IMR-90 (cell line): ENCODE measurements around the gene NR1H2. TPM values are rescaled to one million over a fixed set of nuclear protein-coding genes. Genes with fewer than 3 reads are reported as not detected.

Experiments used
- ATAC-seq: fragments of 200-7000 bp; cut with Tn5 transposase; 2 replicates; pipeline ENCODE4 v1.9.1; 2020; ENCODE audit warnings: low read depth, mild to moderate bottlenecking, moderate library complexity
- BruUV-seq: library from RNA; stranded (reverse); fragments of 400-500 nt; replicated peaks from 2 replicates; lab custom pipeline; 2021; lab: Mats Ljungman, UMichigan
- CTCF ChIA-PET: fragments of 300-600 bp; formaldehyde crosslinking; extraction: SDS; loops from one replicate; lab custom pipeline; 2021; ENCODE audit warnings: antibody characterized with exemption; lab: Yijun Ruan, JAX
- POLR2A ChIA-PET: fragments of 300-600 bp; sonication (Branson Sonifier 250); formaldehyde crosslinking; loops from one replicate; lab custom pipeline; 2022; ENCODE audit warnings: antibody characterized with exemption; ENCODE audit not compliant: unreplicated experiment; lab: Charles Lee
- DNase-seq: peaks from one replicate; pipeline ENCODE4 v3.0.0; 2013
- H2AFZ ChIP-seq: replicated peaks from 2 replicates; pipeline ENCODE3; 2013; ENCODE audit warnings: low read length, mild to moderate bottlenecking; ENCODE audit not compliant: poor library complexity
- H2AK5ac ChIP-seq: 2 replicates; pipeline ENCODE4 v1.6.1; 2013; ENCODE audit warnings: low read depth, low read length, inconsistent platforms
- H2AK9ac ChIP-seq: replicated peaks from 2 replicates; pipeline ENCODE3; 2013; ENCODE audit warnings: mild to moderate bottlenecking, low read depth, low read length, moderate library complexity; ENCODE audit not compliant: poor library complexity
- H2BK120ac ChIP-seq: 2 replicates; pipeline ENCODE4 v1.6.1; 2013; ENCODE audit warnings: low read depth, low read length, inconsistent platforms
- H2BK15ac ChIP-seq: 3 replicates; pipeline ENCODE4 v1.6.1; 2013; ENCODE audit warnings: low read depth, low read length, inconsistent platforms
- H2BK20ac ChIP-seq: 2 replicates; pipeline ENCODE4 v1.6.1; 2013; ENCODE audit warnings: low read depth, mild to moderate bottlenecking, inconsistent platforms, low read length, moderate library complexity
- H2BK5ac ChIP-seq: 2 replicates; pipeline ENCODE4 v1.6.1; 2013; ENCODE audit warnings: mild to moderate bottlenecking, low read depth, low read length, inconsistent platforms; ENCODE audit not compliant: poor library complexity, severe bottlenecking
- H3K14ac ChIP-seq: replicated peaks from 2 replicates; pipeline ENCODE4 v1.6.1; 2013; ENCODE audit warnings: low read depth, low read length, inconsistent platforms
- H3K18ac ChIP-seq: 2 replicates; pipeline ENCODE4 v1.6.1; 2013; ENCODE audit warnings: low read depth, low read length, control low read depth
- H3K23ac ChIP-seq: 2 replicates; pipeline ENCODE4 v1.6.1; 2013; ENCODE audit warnings: low read depth, low read length, inconsistent platforms
- H3K27ac ChIP-seq: 2 replicates; pipeline ENCODE4 v1.5.1; 2013; ENCODE audit warnings: mild to moderate bottlenecking, control low read depth, low read length; ENCODE audit not compliant: insufficient read depth
- H3K27me3 ChIP-seq: 2 replicates; pipeline ENCODE4 v1.6.1; 2013; ENCODE audit warnings: low read length; ENCODE audit not compliant: control insufficient read depth, insufficient read depth
- H3K36me3 ChIP-seq: 2 replicates; pipeline ENCODE4 v1.6.1; 2013; ENCODE audit warnings: low read length, mixed read lengths; ENCODE audit not compliant: control insufficient read depth, insufficient read depth
- H3K4ac ChIP-seq: 2 replicates; pipeline ENCODE4 v1.6.1; 2013; ENCODE audit warnings: low read depth, low read length, inconsistent platforms
- H3K4me1 ChIP-seq: 2 replicates; pipeline ENCODE4 v1.6.1; 2013; ENCODE audit warnings: low read length, mixed read lengths; ENCODE audit not compliant: control insufficient read depth, insufficient read depth
- H3K4me2 ChIP-seq: 2 replicates; pipeline ENCODE4 v1.6.1; 2013; ENCODE audit warnings: low read depth, mild to moderate bottlenecking, control low read depth, low read length, moderate library complexity
- H3K4me3 ChIP-seq: 2 replicates; pipeline ENCODE4 v1.5.1; 2013; ENCODE audit warnings: low read depth, mild to moderate bottlenecking, control low read depth, low read length, moderate library complexity; ENCODE audit not compliant: insufficient read depth
- H3K56ac ChIP-seq: 2 replicates; pipeline ENCODE4 v1.6.1; 2013; ENCODE audit warnings: low read length, inconsistent platforms; ENCODE audit not compliant: insufficient read depth; ENCODE audit errors: extremely low read depth
- H3K79me1 ChIP-seq, 2 experiments: 2 replicates each; pipeline ENCODE4 v1.6.1; 2013; ENCODE audit warnings: low read length in 2 of 2, inconsistent platforms in 1 of 2, low read depth in 1 of 2
- H3K9ac ChIP-seq: 2 replicates; pipeline ENCODE4 v1.6.1; 2013; ENCODE audit warnings: low read depth, low read length, control low read depth
- H3K9me1 ChIP-seq: 2 replicates; pipeline ENCODE4 v1.6.1; 2013; ENCODE audit warnings: low read length, inconsistent platforms; ENCODE audit not compliant: insufficient read depth
- H3K9me3 ChIP-seq: 2 replicates; pipeline ENCODE4 v1.6.1; 2013; ENCODE audit warnings: low read length; ENCODE audit not compliant: control insufficient read depth, insufficient read depth
- H4K20me1 ChIP-seq: 2 replicates; pipeline ENCODE4 v1.6.1; 2013; ENCODE audit warnings: low read length, inconsistent platforms; ENCODE audit not compliant: insufficient read depth
- H4K5ac ChIP-seq: 2 replicates; pipeline ENCODE4 v1.6.1; 2013; ENCODE audit warnings: mild to moderate bottlenecking, low read depth, low read length, control low read depth
- H4K8ac ChIP-seq, 2 experiments: 2 replicates each; pipeline ENCODE4 v1.6.1; 2013; ENCODE audit warnings: low read depth in 2 of 2, low read length in 2 of 2, control low read depth in 1 of 2, inconsistent platforms in 1 of 2
- H4K91ac ChIP-seq: 2 replicates; pipeline ENCODE4 v1.6.1; 2013; ENCODE audit warnings: low read depth, low read length, inconsistent platforms; ENCODE audit not compliant: insufficient read depth
- CEBPB ChIP-seq: IDR thresholded peaks from 2 replicates; pipeline ENCODE4 v1.6.1; 2012; ENCODE audit warnings: low read depth, low read length, improper control_type of control experiment
- CHD1 ChIP-seq: IDR thresholded peaks from 2 replicates; pipeline ENCODE4 v1.6.1; 2012; ENCODE audit warnings: low read depth, low read length, improper control_type of control experiment
- MXI1 ChIP-seq: IDR thresholded peaks from 2 replicates; pipeline ENCODE4 v1.6.1; 2012; ENCODE audit warnings: low read depth, mild to moderate bottlenecking, low read length, moderate library complexity, borderline replicate concordance
- NFE2L2 ChIP-seq: fragments of 150-350 bp; IDR thresholded peaks from 2 replicates; pipeline ENCODE4 v1.6.1; 2016; ENCODE audit warnings: low read depth, mild to moderate bottlenecking, low read length
- POLR2A ChIP-seq: IDR thresholded peaks from 2 replicates; pipeline ENCODE4 v1.6.1; 2012; ENCODE audit warnings: mild to moderate bottlenecking, low read depth, low read length
- RCOR1 ChIP-seq: IDR thresholded peaks from 2 replicates; pipeline ENCODE4 v1.6.1; 2012; ENCODE audit warnings: mild to moderate bottlenecking, low read length, improper control_type of control experiment; ENCODE audit not compliant: insufficient replicate concordance
- WGBS, 2 experiments: methylation state at CpG; one replicate each; pipeline versions ENCODE4 v1.1.5 to v1.1.7; 2013; ENCODE audit warnings: missing lambda C conversion rate in 2 of 2; ENCODE audit not compliant: insufficient read length in 1 of 2; ENCODE audit errors: extremely low coverage in 2 of 2; 5-methylcytosine and 5-hydroxymethylcytosine counted together
- dilution Hi-C: fragments of 300-500 bp; cut with HindIII; formaldehyde crosslinking; loops from one replicate; pipeline ENCODE4 v1.14.3; 2018; ENCODE audit warnings: low sequenced_read_pairs; ENCODE audit not compliant: unreplicated experiment
- in situ Hi-C: fragments of 300-500 bp; cut with MboI; formaldehyde crosslinking; loops from 3 replicates; pipeline ENCODE4 v1.14.3; 2019; ENCODE audit warnings: low sequenced_read_pairs, inconsistent platforms, mixed read lengths
- intact Hi-C: fragments of 100-400 bp; cut with micrococcal nuclease; formaldehyde crosslinking; loops from 2 replicates; pipeline ENCODE4 v1.10.0; 2022
- polyA plus RNA-seq, 3 experiments: library from polyadenylated mRNA; depleted of rRNA; stranded (reverse); fragments of >200 nt; gene quantifications; 2 replicates each; pipeline ENCODE4 v1.2.3, GENCODE V29; 2012; ENCODE audit warnings: low replicate concordance in 1 of 3
- total RNA-seq: library from RNA; depleted of rRNA; stranded (reverse); fragments of >200 nt; gene quantifications from 2 replicates; pipeline ENCODE4 v1.2.3, GENCODE V29; 2012
- TF ChIP-seq, protein P1 (sequence below): conservative IDR thresholded peaks from 2 replicates; pipeline ENCODE4 v1.5.1; 2012; ENCODE audit warnings: mild to moderate bottlenecking, low read depth, low read length, improper control_type of control experiment
- TF ChIP-seq, protein P2 (sequence below): fragments of 150-350 bp; IDR thresholded peaks from 2 replicates; pipeline ENCODE4 v1.6.1; 2017; ENCODE audit warnings: mild to moderate bottlenecking, antibody characterized with exemption, low read length, low read depth

NR1H2 gene
- total and polyA plus RNA-seq, 2 of the 4 experiments (the other 2 are of a cell fraction), result 37.8 to 48.4 TPM

DNA sequence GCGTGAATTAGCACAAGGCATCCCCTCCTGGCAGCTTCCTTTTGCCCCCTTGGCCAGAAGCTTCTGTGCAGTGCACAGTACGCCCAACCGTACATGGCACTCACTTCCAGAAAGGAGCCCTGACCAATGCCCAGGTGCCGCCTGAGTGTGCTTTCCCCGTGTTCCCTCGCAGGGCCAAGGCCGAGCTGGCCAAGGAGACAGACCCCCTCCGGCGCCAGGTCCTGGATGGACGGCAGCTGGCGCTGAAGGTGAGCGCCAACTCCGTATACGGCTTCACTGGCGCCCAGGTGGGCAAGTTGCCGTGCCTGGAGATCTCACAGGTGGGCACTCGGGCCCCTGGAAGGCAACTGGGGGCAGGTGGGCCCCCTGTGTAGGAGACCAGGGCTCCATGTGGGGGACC is 33.1 kb downstream of the NR1H2 start:
- ATAC-seq, result no peak
- no peak overlapping the region for H2BK120ac ChIP-seq
- no peak overlapping the region for H3K18ac ChIP-seq
- 92% methylated on average over 15 of the region's 17 CpGs; no CpG with 5 or more reads in 1 of the 2 experiments for WGBS, 2 experiments
- H3K4me3 ChIP-seq, result no peak overlapping the region
- H3K23ac ChIP-seq, result no peak overlapping the region
- no peak for TF ChIP-seq POLR2A
- no peak for TF ChIP-seq NFE2L2
- TF ChIP-seq, protein P1, sequence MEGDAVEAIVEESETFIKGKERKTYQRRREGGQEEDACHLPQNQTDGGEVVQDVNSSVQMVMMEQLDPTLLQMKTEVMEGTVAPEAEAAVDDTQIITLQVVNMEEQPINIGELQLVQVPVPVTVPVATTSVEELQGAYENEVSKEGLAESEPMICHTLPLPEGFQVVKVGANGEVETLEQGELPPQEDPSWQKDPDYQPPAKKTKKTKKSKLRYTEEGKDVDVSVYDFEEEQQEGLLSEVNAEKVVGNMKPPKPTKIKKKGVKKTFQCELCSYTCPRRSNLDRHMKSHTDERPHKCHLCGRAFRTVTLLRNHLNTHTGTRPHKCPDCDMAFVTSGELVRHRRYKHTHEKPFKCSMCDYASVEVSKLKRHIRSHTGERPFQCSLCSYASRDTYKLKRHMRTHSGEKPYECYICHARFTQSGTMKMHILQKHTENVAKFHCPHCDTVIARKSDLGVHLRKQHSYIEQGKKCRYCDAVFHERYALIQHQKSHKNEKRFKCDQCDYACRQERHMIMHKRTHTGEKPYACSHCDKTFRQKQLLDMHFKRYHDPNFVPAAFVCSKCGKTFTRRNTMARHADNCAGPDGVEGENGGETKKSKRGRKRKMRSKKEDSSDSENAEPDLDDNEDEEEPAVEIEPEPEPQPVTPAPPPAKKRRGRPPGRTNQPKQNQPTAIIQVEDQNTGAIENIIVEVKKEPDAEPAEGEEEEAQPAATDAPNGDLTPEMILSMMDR, result no peak
- TF ChIP-seq, protein P2, sequence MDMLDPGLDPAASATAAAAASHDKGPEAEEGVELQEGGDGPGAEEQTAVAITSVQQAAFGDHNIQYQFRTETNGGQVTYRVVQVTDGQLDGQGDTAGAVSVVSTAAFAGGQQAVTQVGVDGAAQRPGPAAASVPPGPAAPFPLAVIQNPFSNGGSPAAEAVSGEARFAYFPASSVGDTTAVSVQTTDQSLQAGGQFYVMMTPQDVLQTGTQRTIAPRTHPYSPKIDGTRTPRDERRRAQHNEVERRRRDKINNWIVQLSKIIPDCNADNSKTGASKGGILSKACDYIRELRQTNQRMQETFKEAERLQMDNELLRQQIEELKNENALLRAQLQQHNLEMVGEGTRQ, result no peak
- no peak for TF ChIP-seq CEBPB
- no peak for TF ChIP-seq RCOR1
- no peak for TF ChIP-seq MXI1
- TF ChIP-seq CHD1, result no peak
- no peak overlapping the region for H2BK15ac ChIP-seq
- intact Hi-C loops (no loop called here), in situ Hi-C loops (no loop called here), dilution Hi-C loops (no loop called here)
- no peaks in the 10 kb centered on the region for H3K27me3 ChIP-seq
- no peak overlapping the region for H3K4ac ChIP-seq
- H2AK9ac ChIP-seq, result no peak overlapping the region
- no peak overlapping the region for H4K5ac ChIP-seq
- H3K27ac ChIP-seq, result no peak overlapping the region
- no peak for DNase-seq
- H2BK20ac ChIP-seq, result no peak overlapping the region
- no peaks in the 10 kb centered on the region; the same call in 1 of the 2 replicates for H3K9me1 ChIP-seq
- no peak overlapping the region for H2AK5ac ChIP-seq
- BruUV-seq, result no TSS peak
- no peaks in the 10 kb centered on the region for H4K20me1 ChIP-seq
- ChIA-PET CTCF (interaction anchor here (0.9 kb wide), 1 partner anchor 16 kb away, joined by 3 read pairs; no protein-coding TSS in a partner anchor), POLR2A (no interaction called here)
- H3K4me2 ChIP-seq, result no peak overlapping the region
- H2AFZ ChIP-seq, result no peak overlapping the region
- H4K91ac ChIP-seq, result no peak overlapping the region
- no peak overlapping the region for H2BK5ac ChIP-seq
- no peaks in the 10 kb centered on the region for H3K4me1 ChIP-seq
- no peaks in the 10 kb centered on the region for H3K79me1 ChIP-seq
- no peak overlapping the region for H4K8ac ChIP-seq
- H3K9me3 ChIP-seq, result no peaks in the 10 kb centered on the region
- no peak overlapping the region for H3K9ac ChIP-seq
- no peak overlapping the region for H3K14ac ChIP-seq
- H3K36me3 ChIP-seq, result peaks cover 7% of the 10 kb centered on the region
- no peak overlapping the region for H3K56ac ChIP-seq
